ENCODE data around the gene CAMK1.

Gene CAMK1

GRCh38 chr3:9770276-9770812, 597 bp upstream of the CAMK1 start:
- DNase-seq, result no peak

GRCh38 chr3:9769012-9769411, 735 bp downstream of the CAMK1 start:
- no peak for DNase-seq

- DNase-seq, result no peak
Measured at GRCh38 chr3:9768141-9768775, 1.5 kb downstream of the CAMK1 start.

GRCh38 chr3:9767418-9767817, 2.3 kb downstream of the CAMK1 start:
- DNase-seq, result no peak

- DNase-seq, result no peak
Measured at GRCh38 chr3:9765865-9766264, 3.9 kb downstream of the CAMK1 start.

GRCh38 chr3:9762871-9763270, 6.9 kb downstream of the CAMK1 start:
- DNase-seq, result no peak

- DNase-seq, result no peak
Measured at GRCh38 chr3:9761919-9762318, 7.8 kb downstream of the CAMK1 start.

- DNase-seq, result no peak
Measured at GRCh38 chr3:9760779-9761505, 8.8 kb downstream of the CAMK1 start.

- DNase-seq, result no peak
Measured at GRCh38 chr3:9757427-9757826, 12.3 kb downstream of the CAMK1 start.

- no peak for DNase-seq
Measured at GRCh38 chr3:9754678-9755077, 15.1 kb downstream of the CAMK1 start.

GRCh38 chr3:9750556-9751411, 19.0 kb downstream of the CAMK1 start:
- no peak for DNase-seq

GRCh38 chr3:9749645-9750555, 19.8 kb downstream of the CAMK1 start, which contains the start of gene OGG1:
Gene OGG1, plus strand, starts transcription at chr3:9749952. Its CDS starts 335 bp downstream, at chr3:9750287.
- DNase-seq, result peak; percentile 99

GRCh38 chr3:9749296-9749644, 20.5 kb downstream of the CAMK1 start:
- no peak for DNase-seq

- no peak for DNase-seq
Measured at GRCh38 chr3:9748031-9748430, 21.7 kb downstream of the CAMK1 start.

- DNase-seq, result peak; percentile 25
Measured at GRCh38 chr3:9747267-9747666, 22.5 kb downstream of the CAMK1 start.

- no peak for DNase-seq
Measured at GRCh38 chr3:9746330-9746729, 23.4 kb downstream of the CAMK1 start.

GRCh38 chr3:9745521-9745920, 24.2 kb downstream of the CAMK1 start:
- no peak for DNase-seq

- no peak for DNase-seq
Measured at GRCh38 chr3:9744162-9744561, 25.6 kb downstream of the CAMK1 start.

- no peak for DNase-seq
Measured at GRCh38 chr3:9743548-9743947, 26.2 kb downstream of the CAMK1 start.

- no peak for DNase-seq
Measured at GRCh38 chr3:9742560-9742959, 27.2 kb downstream of the CAMK1 start.

GRCh38 chr3:9739181-9739580, 30.6 kb downstream of the CAMK1 start:
- no peak for DNase-seq

GRCh38 chr3:9736831-9737230, 32.9 kb downstream of the CAMK1 start:
- DNase-seq, result no peak
